Suprapubic skin (tissue), 4 donors: ENCODE data around the gene PTCH1. TPM values are rescaled to one million over a fixed set of nuclear protein-coding genes. Genes with fewer than 3 reads are reported as not detected.

Experiments used
- DNase-seq, 2 donors: peaks; one replicate each; pipeline ENCODE4 v3.0.0-alpha.2; 2019; ENCODE audit warnings: low spot score in 2 of 2
- H3K27ac ChIP-seq: fragments of 200-600 bp; sonication (generic); one replicate; pipeline ENCODE4 v1.5.1; 2019
- H3K27me3 ChIP-seq: fragments of 200-600 bp; sonication (generic); one replicate; pipeline ENCODE4 v1.5.1; 2019
- H3K36me3 ChIP-seq: fragments of 200-600 bp; sonication (generic); one replicate; pipeline ENCODE4 v1.5.1; 2019
- H3K4me1 ChIP-seq: fragments of 200-600 bp; sonication (generic); one replicate; pipeline ENCODE4 v1.5.1; 2019
- H3K4me3 ChIP-seq: fragments of 200-600 bp; sonication (generic); one replicate; pipeline ENCODE4 v1.5.1; 2019; ENCODE audit warnings: mild to moderate bottlenecking
- H3K9me3 ChIP-seq: fragments of 200-600 bp; sonication (generic); one replicate; pipeline ENCODE4 v1.5.1; 2019
- EP300 ChIP-seq: sonication (generic); formaldehyde crosslinking; IDR thresholded peaks from one replicate; pipeline ENCODE4 v1.6.1; 2017; ENCODE audit warnings: antibody characterized with exemption
- POLR2A ChIP-seq, 2 donors: fragments of 450-650 bp; IDR thresholded peaks; one replicate each; pipeline ENCODE4 v1.6.1; 2017; ENCODE audit warnings: antibody characterized with exemption in 2 of 2, mild to moderate bottlenecking in 2 of 2, moderate library complexity in 2 of 2
- POLR2AphosphoS5 ChIP-seq, 3 donors: sonication (generic); formaldehyde crosslinking; IDR thresholded peaks; one replicate each; pipeline ENCODE4 v1.6.1; 2017; ENCODE audit warnings: antibody characterized with exemption in 3 of 3
- WGBS: methylation state at CpG from one replicate; pipeline ENCODE4 v1.1.5; 2018; 5-methylcytosine and 5-hydroxymethylcytosine counted together
- total RNA-seq, 4 donors: library from RNA; depleted of rRNA; stranded (reverse); fragments of >200 nt; gene quantifications; one replicate each; pipeline ENCODE4 v1.1.0, GENCODE V29; 2016
- TF ChIP-seq, protein P1 (sequence below), 2 donors: fragments of 200-600 bp in 1 of 2; fragments of 450-650 bp in 1 of 2; sonication (generic) in 1 of 2; IDR thresholded peaks; one replicate each; pipeline ENCODE4 v1.5.1; 2016 to 2019; ENCODE audit warnings: antibody characterized with exemption in 2 of 2, mild to moderate bottlenecking in 1 of 2, moderate library complexity in 1 of 2

Gene PTCH1
- total RNA-seq, 4 donors from 2014 or later, result 9.9 to 59.0 (median 27.9) TPM

DNA sequence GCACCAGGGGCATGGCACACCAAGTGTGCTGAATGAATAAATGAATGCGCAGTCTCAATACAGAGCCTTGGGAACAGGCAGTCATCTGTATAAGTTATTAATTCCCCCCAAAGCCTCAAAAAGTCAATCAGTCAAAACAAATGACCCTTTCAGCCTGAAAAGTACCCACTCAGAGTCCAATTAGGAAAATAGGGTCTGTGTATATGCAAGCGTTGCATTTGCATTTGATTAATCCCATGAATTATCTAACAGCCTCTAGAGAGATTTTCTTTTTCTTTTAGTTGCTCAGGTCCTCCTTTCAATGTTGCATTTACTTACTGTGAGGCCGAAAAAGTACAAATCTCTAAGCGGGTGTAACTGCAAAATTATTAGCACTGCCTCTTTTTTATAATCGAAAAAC lies 23.4 kb downstream of the PTCH1 start:
- Histone ChIP-seq H3K4me3 (no peak overlapping the region), H3K27ac (no peak overlapping the region), H3K36me3 (peaks cover 2% of the 10 kb centered on the region), H3K27me3 (no peaks in the 10 kb centered on the region), H3K4me1 (peaks cover 7% of the 10 kb centered on the region), H3K9me3 (no peaks in the 10 kb centered on the region)
- TF ChIP-seq EP300, result no peak
- TF ChIP-seq POLR2A (IDR thresholded peaks at IDR 0.05), result no peak
- TF ChIP-seq, protein P1, sequence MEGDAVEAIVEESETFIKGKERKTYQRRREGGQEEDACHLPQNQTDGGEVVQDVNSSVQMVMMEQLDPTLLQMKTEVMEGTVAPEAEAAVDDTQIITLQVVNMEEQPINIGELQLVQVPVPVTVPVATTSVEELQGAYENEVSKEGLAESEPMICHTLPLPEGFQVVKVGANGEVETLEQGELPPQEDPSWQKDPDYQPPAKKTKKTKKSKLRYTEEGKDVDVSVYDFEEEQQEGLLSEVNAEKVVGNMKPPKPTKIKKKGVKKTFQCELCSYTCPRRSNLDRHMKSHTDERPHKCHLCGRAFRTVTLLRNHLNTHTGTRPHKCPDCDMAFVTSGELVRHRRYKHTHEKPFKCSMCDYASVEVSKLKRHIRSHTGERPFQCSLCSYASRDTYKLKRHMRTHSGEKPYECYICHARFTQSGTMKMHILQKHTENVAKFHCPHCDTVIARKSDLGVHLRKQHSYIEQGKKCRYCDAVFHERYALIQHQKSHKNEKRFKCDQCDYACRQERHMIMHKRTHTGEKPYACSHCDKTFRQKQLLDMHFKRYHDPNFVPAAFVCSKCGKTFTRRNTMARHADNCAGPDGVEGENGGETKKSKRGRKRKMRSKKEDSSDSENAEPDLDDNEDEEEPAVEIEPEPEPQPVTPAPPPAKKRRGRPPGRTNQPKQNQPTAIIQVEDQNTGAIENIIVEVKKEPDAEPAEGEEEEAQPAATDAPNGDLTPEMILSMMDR (IDR thresholded peaks at IDR 0.05), result no peak
- TF ChIP-seq POLR2AphosphoS5 (IDR thresholded peaks at IDR 0.05), result no peak
- WGBS, result 94% methylated on average over 5 of the region's 5 CpGs
- no peak for DNase-seq

DNA sequence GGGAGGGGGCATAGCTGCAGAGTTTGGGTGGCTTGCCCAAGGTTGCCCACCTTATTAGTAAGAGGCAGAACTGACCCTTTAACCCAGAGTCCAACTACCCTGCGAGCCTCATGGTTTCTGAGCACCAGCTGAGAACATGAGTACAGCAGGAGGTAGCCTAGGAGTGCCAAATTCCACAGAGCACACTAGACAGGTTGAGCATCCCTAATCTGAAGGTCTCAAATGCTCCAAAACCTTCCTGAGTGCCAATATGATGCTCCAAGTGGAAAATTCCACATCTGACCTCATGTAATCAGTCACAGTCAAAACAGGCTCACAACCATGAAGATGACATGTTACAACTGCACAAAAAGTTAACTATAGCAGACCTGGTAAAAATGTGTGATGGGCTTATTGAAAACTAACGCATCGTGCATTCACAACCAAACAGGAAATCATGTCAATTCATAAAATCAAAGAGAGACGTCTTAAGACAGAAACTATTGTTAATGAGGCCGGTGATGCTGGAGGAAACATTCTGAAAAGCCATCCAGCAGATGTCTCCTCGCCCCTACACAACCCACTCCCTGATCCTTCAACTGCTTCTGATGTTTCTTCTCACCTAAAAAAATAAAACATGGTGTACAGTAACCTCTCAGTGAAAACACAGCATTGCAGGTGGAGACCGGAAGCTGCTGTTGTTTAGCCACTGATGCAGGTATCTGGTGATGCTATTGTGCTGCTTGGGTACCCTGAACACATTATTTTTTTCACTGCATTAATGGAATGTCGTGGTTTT lies 25.0 kb downstream of the PTCH1 start:
- H3K27me3 ChIP-seq, result no peaks in the 10 kb centered on the region
- H3K4me1 ChIP-seq, result peaks cover 10% of the 10 kb centered on the region
- WGBS, result 77% methylated on average over 7 of the region's 8 CpGs
- no peak overlapping the region for H3K4me3 ChIP-seq
- no peaks in the 10 kb centered on the region for H3K9me3 ChIP-seq
- TF ChIP-seq POLR2AphosphoS5 (IDR thresholded peaks at IDR 0.05) (no peak), EP300 (no peak), POLR2A (IDR thresholded peaks at IDR 0.05) (no peak)
- TF ChIP-seq, protein P1 (IDR thresholded peaks at IDR 0.05), result no peak
- peaks cover 2% of the 10 kb centered on the region for H3K36me3 ChIP-seq
- no peak overlapping the region for H3K27ac ChIP-seq
- no peak for DNase-seq

DNA sequence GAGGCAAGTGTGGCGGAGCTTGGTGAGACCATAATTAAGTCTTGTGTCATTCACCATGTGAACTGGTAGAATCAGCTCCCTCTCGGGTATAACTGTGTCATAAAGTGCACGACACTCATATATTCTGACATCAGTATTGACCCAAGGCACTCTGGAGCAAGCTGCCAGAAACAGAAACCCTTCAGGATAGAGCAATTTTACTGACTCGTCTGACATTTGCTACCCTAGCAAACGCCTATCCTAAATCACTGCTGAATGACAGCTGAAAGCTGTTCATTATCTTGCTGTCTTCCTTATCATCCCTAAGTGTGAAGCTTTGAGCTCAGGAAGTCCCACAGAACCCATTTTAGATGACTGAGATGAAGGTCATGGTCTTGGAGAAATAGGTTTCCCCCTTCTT lies 27.8 kb downstream of the PTCH1 start:
- Histone ChIP-seq H3K27ac (no peak overlapping the region), H3K9me3 (no peaks in the 10 kb centered on the region), H3K4me3 (no peak overlapping the region), H3K36me3 (peaks cover under 1% of the 10 kb centered on the region), H3K4me1 (peaks cover 21% of the 10 kb centered on the region), H3K27me3 (no peaks in the 10 kb centered on the region)
- 76% methylated on average over 5 of the region's 5 CpGs for WGBS
- DNase-seq, result no peak
- no peak for TF ChIP-seq EP300
- TF ChIP-seq POLR2A (IDR thresholded peaks at IDR 0.05), result no peak
- TF ChIP-seq POLR2AphosphoS5 (IDR thresholded peaks at IDR 0.05), result no peak
- TF ChIP-seq, protein P1 (IDR thresholded peaks at IDR 0.05), result no peak

DNA sequence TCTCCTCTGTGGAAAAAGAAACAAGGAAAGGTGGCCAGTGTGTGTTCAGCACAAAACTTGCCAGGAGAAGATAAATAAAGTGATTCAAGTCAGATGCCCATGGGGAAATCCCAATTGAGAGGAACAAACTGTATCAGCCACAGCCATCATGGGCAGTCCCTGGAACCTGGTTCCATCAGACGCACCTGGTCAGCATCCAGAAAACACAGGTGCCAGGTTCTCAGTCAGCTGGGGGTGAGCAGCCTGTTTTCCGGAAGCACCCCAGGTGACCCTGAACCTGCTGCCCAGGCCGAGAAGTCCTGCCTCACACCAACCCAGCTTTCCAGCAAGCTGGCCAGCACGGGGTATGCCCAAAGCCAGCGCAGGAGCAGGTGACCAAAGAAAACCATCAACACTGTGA lies 30.5 kb downstream of the PTCH1 start:
- no peaks in the 10 kb centered on the region for H3K27me3 ChIP-seq
- no peak overlapping the region for H3K4me3 ChIP-seq
- 54% methylated on average over 4 of the region's 5 CpGs for WGBS
- H3K4me1 ChIP-seq, result peaks cover 23% of the 10 kb centered on the region
- no peaks in the 10 kb centered on the region for H3K9me3 ChIP-seq
- no peak for DNase-seq
- no peaks in the 10 kb centered on the region for H3K36me3 ChIP-seq
- no peak overlapping the region for H3K27ac ChIP-seq
- TF ChIP-seq POLR2A (IDR thresholded peaks at IDR 0.05), result no peak
- TF ChIP-seq, protein P1 (IDR thresholded peaks at IDR 0.05), result no peak
- no peak for TF ChIP-seq EP300
- TF ChIP-seq POLR2AphosphoS5 (IDR thresholded peaks at IDR 0.05), result no peak

DNA sequence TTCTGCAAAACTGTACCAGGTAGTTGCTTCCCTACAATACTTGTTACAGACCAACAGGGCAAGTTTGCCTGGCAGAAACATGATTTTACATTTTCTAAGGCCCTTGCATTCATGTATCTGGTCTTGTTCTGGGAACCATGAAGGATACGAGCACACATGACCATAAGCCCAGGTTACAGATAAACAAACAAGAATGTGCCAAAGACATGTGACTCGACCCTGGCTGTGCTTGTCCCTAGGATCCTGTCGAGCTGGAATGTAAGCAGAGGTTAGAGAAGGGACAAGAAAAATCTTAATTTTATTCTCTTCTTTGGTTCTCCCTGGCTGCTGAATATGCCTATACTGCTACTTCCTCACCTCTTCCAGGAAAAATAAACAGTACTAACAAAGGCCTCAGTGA lies 32.5 kb downstream of the PTCH1 start:
- WGBS, result 33% methylated on average over 3 of the region's 3 CpGs
- TF ChIP-seq EP300 (no peak), POLR2AphosphoS5 (IDR thresholded peaks at IDR 0.05) (no peak), POLR2A (IDR thresholded peaks at IDR 0.05) (no peak)
- TF ChIP-seq, protein P1 (IDR thresholded peaks at IDR 0.05), result no peak
- Histone ChIP-seq H3K9me3 (no peaks in the 10 kb centered on the region), H3K27ac (no peak overlapping the region), H3K27me3 (no peaks in the 10 kb centered on the region), H3K4me1 (peaks cover 23% of the 10 kb centered on the region), H3K4me3 (no peak overlapping the region), H3K36me3 (peaks cover 13% of the 10 kb centered on the region)
- DNase-seq, result no peak
